T-cell (primary cell): ENCODE results near the gene ZFR. TPM values are rescaled to one million over a fixed set of nuclear protein-coding genes. Genes with fewer than 3 reads are reported as not detected.

Experiments used
- ATAC-seq, 4 experiments: fragments of 200-7000 bp in 3 of 4; fragments of 150-1000 bp in 1 of 4; cut with Tn5 transposase; replicated peaks in 1 of 4; 1 replicate in 3 of 4; 2 replicates in 1 of 4; pipeline ENCODE4 v1.10.0; 2021; ENCODE audit warnings: moderate library complexity in 3 of 4, mild to moderate bottlenecking in 2 of 4, moderate number of reproducible peaks in 1 of 4
- CTCF ChIA-PET, 2 donors: fragments of 300-600 bp; sonication (Branson Sonifier 250); formaldehyde crosslinking; loops; one replicate each; lab custom pipeline; 2022; ENCODE audit warnings: antibody characterized with exemption in 2 of 2; lab: Charles Lee
- POLR2A ChIA-PET, 2 donors: fragments of 300-600 bp; sonication (Branson Sonifier 250); formaldehyde crosslinking; loops; one replicate each; lab custom pipeline; 2022; ENCODE audit warnings: antibody characterized with exemption in 2 of 2; lab: Charles Lee
- DNase-seq, 35 experiments: peaks; one replicate each; pipeline versions ENCODE4 v3.0.0 to v3.0.0-alpha.2; 2013 to 2023
- H3K27ac ChIP-seq: one replicate; pipeline ENCODE4 v1.5.1; 2013; ENCODE audit warnings: low read length
- H3K27me3 ChIP-seq, 2 experiments: replicated peaks in 1 of 2; 1 replicate in 1 of 2; 2 replicates in 1 of 2; pipeline versions ENCODE4 v1.6.1 to v1.7.0; 2013; ENCODE audit warnings: low read length in 1 of 2, mixed read lengths in 1 of 2; ENCODE audit not compliant: control insufficient read depth in 2 of 2, insufficient read depth in 2 of 2; ENCODE audit errors: extremely low read depth in 1 of 2
- H3K36me3 ChIP-seq, 2 donors: 1 replicate in 1 of 2; 2 replicates in 1 of 2; pipeline versions ENCODE4 v1.6.1 to v1.7.0; 2013; ENCODE audit warnings: low read length in 1 of 2; ENCODE audit not compliant: control insufficient read depth in 2 of 2, insufficient read depth in 1 of 2; ENCODE audit errors: extremely low read depth in 1 of 2
- H3K4me1 ChIP-seq, 2 experiments: 1 replicate in 1 of 2; 2 replicates in 1 of 2; pipeline versions ENCODE4 v1.6.1 to v1.7.0; 2013; ENCODE audit warnings: low read length in 2 of 2, mixed read lengths in 1 of 2; ENCODE audit not compliant: insufficient read depth in 2 of 2, control insufficient read depth in 1 of 2; ENCODE audit errors: extremely low read depth in 1 of 2
- H3K4me3 ChIP-seq, 2 donors: 1 replicate in 1 of 2; 2 replicates in 1 of 2; pipeline versions ENCODE4 v1.5.1 to v1.7.0; 2013; ENCODE audit warnings: mild to moderate bottlenecking in 2 of 2, low read length in 1 of 2, moderate library complexity in 1 of 2; ENCODE audit not compliant: control insufficient read depth in 1 of 2; ENCODE audit errors: extremely low read depth in 1 of 2
- H3K9me3 ChIP-seq: 2 replicates; pipeline ENCODE4 v1.7.0; 2013
- H3K27ac Mint-ChIP-seq, 2 donors: one replicate each; pipeline ENCODE4 v1.8.0; 2020 to 2021; ENCODE audit warnings: mild to moderate bottlenecking in 2 of 2, mixed read lengths in 2 of 2
- H3K27me3 Mint-ChIP-seq, 2 donors: one replicate each; pipeline ENCODE4 v1.8.0; 2021 to 2022; ENCODE audit warnings: mixed read lengths in 2 of 2
- H3K36me3 Mint-ChIP-seq: one replicate; pipeline ENCODE4 v1.8.0; 2021; ENCODE audit warnings: mixed read lengths
- H3K4me1 Mint-ChIP-seq, 3 donors: one replicate each; pipeline ENCODE4 v1.8.0; 2020 to 2022; ENCODE audit warnings: mixed read lengths in 3 of 3, mild to moderate bottlenecking in 1 of 3
- H3K4me3 Mint-ChIP-seq, 3 donors: one replicate each; pipeline ENCODE4 v1.8.0; 2020 to 2022; ENCODE audit warnings: mild to moderate bottlenecking in 3 of 3, mixed read lengths in 3 of 3, moderate library complexity in 3 of 3
- H3K9me3 Mint-ChIP-seq, 3 donors: one replicate each; pipeline ENCODE4 v1.8.0; 2020 to 2022; ENCODE audit warnings: mixed read lengths in 3 of 3
- WGBS: methylation state at CpG from one replicate; pipeline ENCODE4 v1.1.5; 2013; ENCODE audit warnings: missing lambda C conversion rate; ENCODE audit not compliant: insufficient coverage; 5-methylcytosine and 5-hydroxymethylcytosine counted together
- total RNA-seq, 35 experiments: library from RNA in 6 of 35; stranded (reverse) in 6 of 35; fragments of 120-200 nt in 1 of 35; gene quantifications; one replicate each; pipeline versions ENCODE4 v1.2.1 to v1.2.4 and lab custom pipeline; 2013 to 2026

ZFR gene
- total RNA-seq, 5 donors from 2014 or later (not counting 1 experiment from before 2014, with no cell fraction given) = 50.1 to 55.9 (median 54.2) TPM

DNA sequence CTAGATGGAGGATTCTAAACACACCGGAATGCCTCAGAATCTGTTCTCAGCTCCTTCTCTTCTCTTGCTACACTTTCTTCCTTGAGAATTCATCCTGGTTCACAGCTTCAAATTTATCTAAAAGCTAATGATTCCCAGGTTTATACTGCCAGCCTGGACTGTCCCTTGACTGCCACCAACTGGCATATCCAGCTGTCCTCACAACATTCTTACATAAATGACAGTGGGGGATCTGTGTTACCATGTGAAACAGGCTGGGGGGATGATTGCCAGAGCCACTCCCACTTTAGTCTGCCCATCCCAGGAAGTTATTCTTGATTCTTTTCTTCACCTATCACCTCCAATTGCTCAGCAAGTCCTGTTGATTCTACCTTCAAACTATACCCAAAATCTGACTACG, 27.2 kb upstream of the ZFR start:
- CTCF ChIA-PET = interaction anchor here in 1 of 2 donors (0.6 to 0.7 kb wide), 2 partner anchors 8 to 138 kb away, joined by 3 read pairs; no protein-coding TSS in a partner anchor
- Histone ChIP-seq H3K27ac (no peak overlapping the region), H3K27me3 (no peaks in the 10 kb centered on the region), H3K36me3 (no peaks in the 10 kb centered on the region), H3K4me3 (no peak overlapping the region), H3K9me3 (no peaks in the 10 kb centered on the region), H3K4me1 (no peaks in the 10 kb centered on the region)
- 100% methylated on average over 2 of the region's 2 CpGs for WGBS
- DNase-seq (no peak), ATAC-seq (no peak)
- POLR2A ChIA-PET = interaction anchor here in 1 of 2 donors (0.7 kb wide), 1 partner anchor 55 kb away, joined by 12 read pairs; no protein-coding TSS in a partner anchor
- Mint-ChIP-seq H3K27ac (no peak overlapping the region), H3K36me3 (no peaks in the 10 kb centered on the region), H3K9me3 (no peaks in the 10 kb centered on the region), H3K4me3 (no peak overlapping the region), H3K4me1 (no peaks in the 10 kb centered on the region), H3K27me3 (no peaks in the 10 kb centered on the region)

DNA sequence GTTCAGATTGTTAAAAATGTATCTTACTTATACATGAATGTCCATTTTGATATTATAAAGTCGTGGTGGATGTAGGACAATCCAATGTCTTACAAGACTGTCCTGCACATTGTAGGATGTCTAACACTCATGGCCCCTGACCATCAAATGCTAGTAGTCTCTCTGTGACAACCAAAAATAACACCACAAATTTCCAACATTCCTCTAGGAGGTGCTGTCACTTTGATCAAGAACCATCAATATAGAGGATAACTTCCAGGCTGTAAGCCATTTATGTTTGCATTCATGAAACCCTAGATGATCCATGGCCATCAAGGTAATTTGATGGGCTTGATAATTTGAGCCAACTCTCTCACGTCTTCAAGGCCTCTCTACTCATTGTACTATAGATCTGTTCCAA, 20.5 kb upstream of the ZFR start:
- no peak for ATAC-seq
- H3K27me3 ChIP-seq = no peaks in the 10 kb centered on the region
- no peak overlapping the region for H3K4me3 ChIP-seq
- H3K9me3 Mint-ChIP-seq = no peaks in the 10 kb centered on the region
- H3K4me3 Mint-ChIP-seq = no peak overlapping the region
- no peaks in the 10 kb centered on the region for H3K27me3 Mint-ChIP-seq
- no peak overlapping the region for H3K27ac Mint-ChIP-seq
- peaks cover 2 to 7% (median 2%) of the 10 kb centered on the region in 3 donors for H3K4me1 Mint-ChIP-seq
- no peaks in the 10 kb centered on the region for H3K4me1 ChIP-seq
- H3K9me3 ChIP-seq = no peaks in the 10 kb centered on the region
- no peak for DNase-seq
- ChIA-PET POLR2A (interaction anchor here in 1 of 2 donors (0.6 kb wide), 1 partner anchor 1067 kb away, joined by 3 read pairs; no protein-coding TSS in a partner anchor), CTCF (no interaction called here)
- no peak overlapping the region for H3K27ac ChIP-seq
- no peaks in the 10 kb centered on the region for H3K36me3 ChIP-seq
- H3K36me3 Mint-ChIP-seq = no peaks in the 10 kb centered on the region
- WGBS = no CpG with 5 or more reads among the region's 2 CpGs

DNA sequence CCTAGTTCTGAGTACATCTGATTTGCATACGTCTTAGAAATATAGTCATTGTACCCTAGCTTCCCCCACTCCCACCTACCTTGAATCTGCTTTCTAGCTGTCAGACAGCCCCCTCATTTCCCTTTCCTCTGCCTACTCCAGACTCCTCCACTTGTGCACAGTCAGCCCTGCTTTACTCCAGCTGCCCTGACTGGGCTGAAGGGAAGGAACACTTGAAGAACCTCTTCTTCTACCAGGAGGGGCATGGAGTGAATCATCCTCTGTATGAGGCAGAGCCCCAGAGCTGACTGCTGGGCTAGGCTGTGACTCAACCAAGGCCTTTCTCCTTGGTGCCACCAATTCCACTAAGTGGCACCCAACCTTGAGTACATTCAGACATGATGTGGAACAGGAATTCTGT, 18.1 kb upstream of the ZFR start:
- WGBS = 60% methylated on average over 1 of the region's 1 CpG
- no peaks in the 10 kb centered on the region for H3K9me3 ChIP-seq
- ChIA-PET POLR2A (interaction anchor here (0.5 to 0.6 kb wide), 2 partner anchors 244 to 299 kb away, joined by 3 to 4 read pairs; no protein-coding TSS in a partner anchor), CTCF (no interaction called here)
- Mint-ChIP-seq H3K9me3 (no peaks in the 10 kb centered on the region), H3K4me3 (no peak overlapping the region), H3K27ac (no peak overlapping the region), H3K36me3 (no peaks in the 10 kb centered on the region), H3K27me3 (no peaks in the 10 kb centered on the region), H3K4me1 (peaks cover 2 to 7% (median 2%) of the 10 kb centered on the region in 3 donors)
- H3K4me1 ChIP-seq = no peaks in the 10 kb centered on the region
- no peak overlapping the region for H3K27ac ChIP-seq
- H3K27me3 ChIP-seq = no peaks in the 10 kb centered on the region
- H3K4me3 ChIP-seq = no peak overlapping the region
- no peaks in the 10 kb centered on the region for H3K36me3 ChIP-seq
- ATAC-seq (no peak), DNase-seq (no peak)

DNA sequence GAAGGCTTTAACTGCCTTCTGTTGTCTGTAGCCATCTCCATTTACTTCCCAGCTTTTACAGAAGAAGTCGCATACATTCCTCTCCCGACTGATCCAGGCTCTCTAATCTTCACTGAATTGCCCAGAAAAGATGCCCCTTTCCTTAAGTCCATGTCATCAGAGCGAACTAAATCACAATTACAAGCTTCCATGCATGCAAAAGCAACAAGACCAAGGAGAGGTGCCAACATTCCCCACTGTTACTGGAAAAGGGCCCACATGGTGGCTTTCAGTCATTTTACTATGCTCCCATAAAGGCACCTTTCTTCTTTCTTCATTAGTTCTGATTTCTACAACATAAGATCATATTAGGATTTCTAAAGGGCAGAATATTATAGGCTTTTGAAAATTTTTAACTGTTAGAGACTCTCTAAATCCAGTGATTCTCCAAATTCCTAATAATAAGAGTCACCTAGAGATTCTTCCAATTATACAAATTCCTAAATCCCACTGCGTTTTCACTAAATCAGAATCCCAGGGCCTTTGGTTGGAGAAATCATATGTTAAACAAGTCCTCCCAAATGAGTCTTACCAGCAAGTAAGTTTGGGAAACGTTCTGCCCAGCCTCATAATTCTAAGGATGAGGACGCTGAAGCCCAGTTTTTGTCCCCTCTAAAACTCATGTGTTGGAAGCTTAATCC, 17.0 kb upstream of the ZFR start:
- ChIA-PET POLR2A (no interaction called here), CTCF (no interaction called here)
- no peak overlapping the region for H3K27ac ChIP-seq
- ATAC-seq (no peak), DNase-seq (no peak)
- Mint-ChIP-seq H3K4me1 (peaks cover 2 to 7% (median 2%) of the 10 kb centered on the region in 3 donors), H3K36me3 (no peaks in the 10 kb centered on the region), H3K27me3 (no peaks in the 10 kb centered on the region), H3K9me3 (no peaks in the 10 kb centered on the region), H3K27ac (no peak overlapping the region), H3K4me3 (no peak overlapping the region)
- H3K9me3 ChIP-seq = no peaks in the 10 kb centered on the region
- WGBS = 94% methylated on average over 3 of the region's 6 CpGs
- H3K4me3 ChIP-seq = no peak overlapping the region
- H3K4me1 ChIP-seq = no peaks in the 10 kb centered on the region
- no peaks in the 10 kb centered on the region for H3K36me3 ChIP-seq
- no peaks in the 10 kb centered on the region for H3K27me3 ChIP-seq

DNA sequence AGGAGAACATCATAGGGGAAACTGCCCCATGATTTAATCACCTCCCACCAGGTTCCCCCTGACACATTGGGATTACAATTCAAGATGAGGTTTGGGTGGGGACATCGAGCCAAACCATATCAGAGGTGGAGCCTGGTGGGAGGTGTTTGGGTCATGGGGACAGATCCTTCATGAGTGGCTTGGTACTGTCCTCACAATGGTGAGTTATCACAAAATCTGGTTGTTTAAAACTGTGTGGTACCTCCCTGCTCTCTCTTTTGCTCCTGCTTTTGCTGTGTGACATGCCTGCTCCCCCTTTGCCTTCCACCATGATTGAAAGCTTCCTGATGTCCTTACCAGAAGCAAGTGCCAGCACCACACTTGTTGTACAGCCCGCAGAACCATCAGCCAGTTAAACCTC, 16.2 kb upstream of the ZFR start:
- Histone ChIP-seq H3K4me3 (no peak overlapping the region), H3K36me3 (no peaks in the 10 kb centered on the region), H3K27me3 (no peaks in the 10 kb centered on the region), H3K9me3 (no peaks in the 10 kb centered on the region), H3K4me1 (no peaks in the 10 kb centered on the region), H3K27ac (no peak overlapping the region)
- ChIA-PET POLR2A (no interaction called here), CTCF (no interaction called here)
- no peak overlapping the region for H3K27ac Mint-ChIP-seq
- WGBS = 60% methylated on average over 1 of the region's 2 CpGs
- no peaks in the 10 kb centered on the region for H3K9me3 Mint-ChIP-seq
- H3K4me1 Mint-ChIP-seq = peaks cover 2 to 7% (median 2%) of the 10 kb centered on the region in 3 donors
- no peak overlapping the region for H3K4me3 Mint-ChIP-seq
- ATAC-seq (no peak), DNase-seq (no peak)
- H3K27me3 Mint-ChIP-seq = no peaks in the 10 kb centered on the region
- H3K36me3 Mint-ChIP-seq = no peaks in the 10 kb centered on the region

DNA sequence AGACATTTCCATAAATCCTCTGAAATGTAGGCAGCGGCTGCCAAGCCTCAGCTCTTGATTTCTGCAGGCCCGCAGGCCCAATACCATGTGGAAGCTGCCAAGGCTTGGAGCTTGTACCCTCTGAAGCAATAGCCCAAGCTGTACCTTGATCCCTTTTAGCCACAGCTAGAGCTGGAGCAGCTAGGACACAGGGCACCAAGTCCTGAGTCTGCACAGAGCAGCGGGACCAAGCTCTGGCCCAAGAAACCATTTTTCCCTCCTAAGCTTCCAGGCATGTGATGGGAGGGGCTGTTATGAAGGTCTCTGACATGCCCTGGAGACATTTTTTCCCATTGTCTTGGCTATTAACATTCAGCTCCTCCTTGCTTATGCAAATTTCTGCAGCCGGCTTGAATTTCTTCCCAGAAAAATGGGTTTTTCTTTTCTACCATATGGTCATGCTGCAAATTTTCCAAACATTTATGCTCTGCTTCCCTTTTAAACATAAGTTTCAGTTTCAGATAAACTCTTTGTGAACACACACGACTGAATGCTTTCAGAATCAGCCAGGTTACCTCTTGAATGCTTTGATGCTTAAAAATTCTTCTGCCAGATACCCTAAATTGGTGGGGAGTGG, 14.4 kb upstream of the ZFR start:
- Histone ChIP-seq H3K27ac (no peak overlapping the region), H3K9me3 (no peaks in the 10 kb centered on the region), H3K4me3 (no peak overlapping the region), H3K4me1 (no peaks in the 10 kb centered on the region), H3K36me3 (no peaks in the 10 kb centered on the region), H3K27me3 (no peaks in the 10 kb centered on the region)
- DNase-seq = no peak
- H3K4me3 Mint-ChIP-seq = no peak overlapping the region
- H3K4me1 Mint-ChIP-seq = peaks cover 2 to 7% (median 2%) of the 10 kb centered on the region in 3 donors
- H3K27me3 Mint-ChIP-seq = no peaks in the 10 kb centered on the region
- no peak overlapping the region for H3K27ac Mint-ChIP-seq
- no peaks in the 10 kb centered on the region for H3K36me3 Mint-ChIP-seq
- H3K9me3 Mint-ChIP-seq = no peaks in the 10 kb centered on the region
- 72% methylated on average over 4 of the region's 5 CpGs for WGBS
- ChIA-PET CTCF (no interaction called here), POLR2A (interaction anchor here in 1 of 2 donors (0.7 kb wide), 1 partner anchor 64 kb away, joined by 3 read pairs; no protein-coding TSS in a partner anchor)
- ATAC-seq = no peak
